ENCODE data around the gene MYH10.

DNA sequence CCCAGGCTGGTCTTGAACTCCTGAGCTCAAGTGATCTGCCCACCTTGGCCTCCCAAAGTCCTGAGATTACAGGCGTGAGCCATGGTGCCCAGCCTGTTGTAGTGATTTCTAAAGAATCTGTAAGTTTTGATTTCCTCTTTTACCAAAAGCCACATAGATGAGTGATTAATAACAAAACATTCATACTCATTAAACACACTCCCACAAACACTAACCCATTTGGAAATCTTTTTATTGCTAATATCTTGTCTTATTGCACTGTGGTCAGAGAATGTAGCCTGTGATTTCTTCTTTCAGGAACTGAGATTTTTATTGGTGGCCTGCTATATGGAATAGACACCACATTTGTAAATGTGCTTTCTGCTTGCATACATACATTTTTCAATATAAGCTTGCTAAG, 31.6 kb downstream of the MYH10 start:
- TF ChIP-seq ZNF623 (tag by site-specific recombination; IDR thresholded peaks at IDR 0.05) (no peak), ZNF501 (tag by site-specific recombination; IDR thresholded peaks at IDR 0.05) (no peak), MZF1 (tag by site-specific recombination; IDR thresholded peaks at IDR 0.05; ENCODE audit: borderline replicate concordance) (no peak), KLF16 (tag by site-specific recombination; IDR thresholded peaks at IDR 0.05) (no peak), ZBTB1 (tag by site-specific recombination; IDR thresholded peaks at IDR 0.05) (no peak), OVOL3 (tag by site-specific recombination; IDR thresholded peaks at IDR 0.05) (no peak)
